HG03571 (cell line): ENCODE data around the gene MAGI1.

Experiments
- ATAC-seq: cut with Tn5 transposase; IDR thresholded peaks from one replicate; pipeline ENCODE4 v1.9.1; 2021; ENCODE audit not compliant: unreplicated experiment

MAGI1 gene

GRCh38 chr3:65950340-65951326 is 88.1 kb downstream of the MAGI1 start:
- no peak for ATAC-seq

- ATAC-seq: no peak
These were observed 89.7 kb downstream of the MAGI1 start for GRCh38 chr3:65948841-65949573.

- no peak for ATAC-seq
These were observed 92.3 kb downstream of the MAGI1 start for GRCh38 chr3:65946438-65946837.

- no peak for ATAC-seq
These were observed 92.8 kb downstream of the MAGI1 start for GRCh38 chr3:65945953-65946352.

- ATAC-seq: no peak
These were observed 93.2 kb downstream of the MAGI1 start for GRCh38 chr3:65945480-65945879.

- no peak for ATAC-seq
These were observed 94.5 kb downstream of the MAGI1 start for GRCh38 chr3:65944252-65944651.

GRCh38 chr3:65939801-65940246 is 98.9 kb downstream of the MAGI1 start:
- no peak for ATAC-seq

GRCh38 chr3:65939184-65939583 is 99.5 kb downstream of the MAGI1 start:
- ATAC-seq: no peak

GRCh38 chr3:65938676-65939075 is 100.0 kb downstream of the MAGI1 start:
- ATAC-seq: no peak

GRCh38 chr3:65938147-65938546 is 100.6 kb downstream of the MAGI1 start:
- no peak for ATAC-seq

GRCh38 chr3:65936908-65937638 is 101.6 kb downstream of the MAGI1 start:
- no peak for ATAC-seq

- no peak for ATAC-seq
These were observed 103.0 kb downstream of the MAGI1 start for GRCh38 chr3:65935724-65936123.

GRCh38 chr3:65930648-65931047 is 108.1 kb downstream of the MAGI1 start:
- no peak for ATAC-seq

GRCh38 chr3:65928110-65928509 is 110.6 kb downstream of the MAGI1 start:
- ATAC-seq: no peak

- ATAC-seq: no peak
These were observed 111.1 kb downstream of the MAGI1 start for GRCh38 chr3:65927576-65927975.

GRCh38 chr3:65925254-65925954 is 113.3 kb downstream of the MAGI1 start:
- ATAC-seq: no peak

GRCh38 chr3:65924762-65925161 is 114.0 kb downstream of the MAGI1 start:
- ATAC-seq: no peak

GRCh38 chr3:65922441-65922840 is 116.3 kb downstream of the MAGI1 start:
- no peak for ATAC-seq

GRCh38 chr3:65919826-65920225 is 118.9 kb downstream of the MAGI1 start:
- ATAC-seq: no peak

GRCh38 chr3:65915477-65915876 is 123.2 kb downstream of the MAGI1 start:
- ATAC-seq: no peak
